ENCODE measurements around the gene CHGA. TPM values are rescaled to one million over a fixed set of nuclear protein-coding genes. Genes with fewer than 3 reads are reported as not detected.

The CHGA gene
- total and polyA plus RNA-seq, 11 donors, result 0.07 to 0.19 TPM; not detected in 9

DNA sequence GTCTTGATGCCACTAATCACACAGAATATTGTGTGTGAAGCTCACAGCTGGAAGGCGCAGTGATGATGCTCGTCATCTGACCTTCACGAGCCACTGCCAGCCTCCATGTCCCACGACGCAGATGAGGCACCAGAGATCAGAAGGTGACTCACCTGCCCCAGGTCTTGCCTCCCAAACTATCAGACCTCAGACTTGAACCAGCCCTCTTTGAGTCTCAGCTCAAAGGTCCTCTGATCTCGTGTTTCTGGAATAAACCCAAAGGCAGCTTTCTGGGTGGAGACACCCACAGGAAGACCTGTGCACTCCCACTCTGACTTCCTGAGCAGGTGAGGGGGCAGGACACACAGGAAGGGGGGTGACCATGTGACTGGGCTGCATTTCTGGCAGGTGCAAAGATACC, 19.6 kb upstream of the CHGA start:
- H3K27me3 ChIP-seq, result peaks cover 0 to 41% (median 5%) of the 10 kb centered on the region in 9 donors
- 63 to 70% (median 65%) methylated on average over 6 of the region's 6 CpGs for WGBS, 4 donors
- intact Hi-C loops (cut with DNase I), result no loop called here
- ATAC-seq (no peak), DNase-seq (no peak)
- H3K4me1 ChIP-seq, result peaks cover 0 to 7% (median 0%) of the 10 kb centered on the region in 12 donors
- TF ChIP-seq, protein P1, sequence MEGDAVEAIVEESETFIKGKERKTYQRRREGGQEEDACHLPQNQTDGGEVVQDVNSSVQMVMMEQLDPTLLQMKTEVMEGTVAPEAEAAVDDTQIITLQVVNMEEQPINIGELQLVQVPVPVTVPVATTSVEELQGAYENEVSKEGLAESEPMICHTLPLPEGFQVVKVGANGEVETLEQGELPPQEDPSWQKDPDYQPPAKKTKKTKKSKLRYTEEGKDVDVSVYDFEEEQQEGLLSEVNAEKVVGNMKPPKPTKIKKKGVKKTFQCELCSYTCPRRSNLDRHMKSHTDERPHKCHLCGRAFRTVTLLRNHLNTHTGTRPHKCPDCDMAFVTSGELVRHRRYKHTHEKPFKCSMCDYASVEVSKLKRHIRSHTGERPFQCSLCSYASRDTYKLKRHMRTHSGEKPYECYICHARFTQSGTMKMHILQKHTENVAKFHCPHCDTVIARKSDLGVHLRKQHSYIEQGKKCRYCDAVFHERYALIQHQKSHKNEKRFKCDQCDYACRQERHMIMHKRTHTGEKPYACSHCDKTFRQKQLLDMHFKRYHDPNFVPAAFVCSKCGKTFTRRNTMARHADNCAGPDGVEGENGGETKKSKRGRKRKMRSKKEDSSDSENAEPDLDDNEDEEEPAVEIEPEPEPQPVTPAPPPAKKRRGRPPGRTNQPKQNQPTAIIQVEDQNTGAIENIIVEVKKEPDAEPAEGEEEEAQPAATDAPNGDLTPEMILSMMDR (IDR thresholded peaks at IDR 0.05), result no peak
- TF ChIP-seq POLR2A (IDR thresholded peaks at IDR 0.05), result no peak
- H3K36me3 ChIP-seq, result no peaks in the 10 kb centered on the region
- no peak overlapping the region for H3K27ac ChIP-seq
- H3K4me3 ChIP-seq, result no peak overlapping the region
- H3K9me3 ChIP-seq, result no peaks in the 10 kb centered on the region

DNA sequence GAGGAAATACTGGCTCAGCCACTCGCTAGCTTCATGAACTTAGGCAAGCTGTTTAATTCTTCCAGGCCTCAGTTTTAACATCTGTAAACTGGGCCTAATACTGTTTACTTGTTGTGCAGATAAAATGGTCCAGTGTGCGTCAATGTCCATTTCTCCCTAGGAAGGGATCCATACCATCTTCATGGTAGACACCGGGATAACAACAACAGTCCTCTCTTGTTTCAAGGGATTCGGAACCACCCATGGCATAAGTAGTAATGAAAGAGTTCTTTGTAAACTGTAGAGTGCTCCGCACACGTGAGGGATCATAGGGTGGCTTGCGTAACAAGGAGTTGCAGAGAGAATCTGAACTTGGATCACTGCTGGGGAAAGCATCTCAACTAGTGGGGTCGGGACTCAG, 17.3 kb upstream of the CHGA start:
- Histone ChIP-seq H3K9me3 (no peaks in the 10 kb centered on the region), H3K27ac (no peak overlapping the region), H3K36me3 (no peaks in the 10 kb centered on the region), H3K4me3 (no peak overlapping the region), H3K27me3 (peaks cover 0 to 29% (median 5%) of the 10 kb centered on the region in 9 donors), H3K4me1 (peaks cover 0 to 7% (median 0%) of the 10 kb centered on the region in 12 donors)
- no peak for TF ChIP-seq POLR2A (IDR thresholded peaks at IDR 0.05)
- TF ChIP-seq, protein P1 (IDR thresholded peaks at IDR 0.05), result no peak
- intact Hi-C loops (cut with DNase I), result no loop called here
- 73 to 91% (median 82%) methylated on average over 8 of the region's 8 CpGs for WGBS, 4 donors
- ATAC-seq, result no peak
- no peak for DNase-seq

DNA sequence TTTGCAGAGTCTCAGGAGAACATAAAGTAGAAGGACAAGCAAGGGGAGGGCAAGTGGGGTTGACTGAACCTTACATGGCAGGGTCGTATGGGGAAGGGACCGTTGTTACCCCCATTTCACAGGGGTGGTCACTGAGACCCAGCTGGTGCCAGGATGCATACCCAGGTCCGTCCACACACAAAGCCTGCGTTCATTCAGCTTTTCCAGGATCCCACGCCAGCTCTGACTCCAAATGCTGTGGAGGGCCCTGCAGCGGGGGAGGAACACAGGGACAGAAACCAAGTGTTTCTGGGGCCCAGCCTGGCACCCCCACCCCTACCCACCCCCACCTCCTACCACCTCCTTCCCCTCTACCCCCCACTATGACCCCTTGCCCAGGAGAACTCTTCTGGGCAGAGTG, 16.5 kb upstream of the CHGA start:
- H3K9me3 ChIP-seq, result no peaks in the 10 kb centered on the region
- intact Hi-C loops (cut with DNase I), result no loop called here
- H3K4me3 ChIP-seq, result no peak overlapping the region
- 71 to 88% (median 85%) methylated on average over 6 of the region's 6 CpGs for WGBS, 4 donors
- ATAC-seq, result no peak
- peaks cover 0 to 7% (median 0%) of the 10 kb centered on the region in 12 donors for H3K4me1 ChIP-seq
- H3K27me3 ChIP-seq, result peaks cover 0 to 25% (median 5%) of the 10 kb centered on the region in 9 donors
- H3K36me3 ChIP-seq, result no peaks in the 10 kb centered on the region
- TF ChIP-seq, protein P1 (IDR thresholded peaks at IDR 0.05), result no peak
- TF ChIP-seq POLR2A (IDR thresholded peaks at IDR 0.05), result no peak
- DNase-seq, result no peak
- no peak overlapping the region for H3K27ac ChIP-seq

DNA sequence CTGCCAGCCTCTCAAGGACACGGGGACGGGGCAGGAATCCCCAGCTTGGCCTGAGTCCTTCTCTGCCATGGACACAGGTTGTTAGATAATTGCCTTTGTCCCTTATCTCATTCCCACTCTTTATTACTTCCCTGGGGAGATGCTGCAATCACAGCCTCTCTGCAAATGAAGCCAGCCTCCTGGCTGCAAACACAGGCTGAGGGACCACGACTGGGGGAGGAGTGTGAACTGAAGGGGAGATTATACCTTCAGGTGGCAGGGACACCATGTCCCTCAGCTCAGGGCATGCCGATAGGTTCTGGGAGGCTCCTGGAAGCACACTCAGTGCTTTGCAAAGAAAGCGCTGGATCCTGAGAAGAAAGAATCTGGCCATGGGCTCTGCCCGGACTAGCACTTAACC, 16.1 kb upstream of the CHGA start:
- no peak overlapping the region for H3K4me3 ChIP-seq
- ATAC-seq (no peak), DNase-seq (no peak)
- peaks cover 0 to 25% (median 5%) of the 10 kb centered on the region in 9 donors for H3K27me3 ChIP-seq
- no peaks in the 10 kb centered on the region for H3K9me3 ChIP-seq
- H3K4me1 ChIP-seq, result peaks cover 0 to 7% (median 0%) of the 10 kb centered on the region in 12 donors
- TF ChIP-seq, protein P1 (IDR thresholded peaks at IDR 0.05), result no peak
- no peak for TF ChIP-seq POLR2A (IDR thresholded peaks at IDR 0.05)
- 32 to 52% (median 39%) methylated on average over 4 to 6 of the region's 6 CpGs for WGBS, 4 donors
- no peak overlapping the region for H3K27ac ChIP-seq
- H3K36me3 ChIP-seq, result no peaks in the 10 kb centered on the region
- intact Hi-C loops (cut with DNase I), result no loop called here

All from heart left ventricle (tissue), 16 donors.